Activated naive CD8-positive, alpha-beta T cell treated with anti-CD3 and anti-CD28 coated beads for 36 hours (primary cell): ENCODE results near the gene UBALD1. TPM values are rescaled to one million over a fixed set of nuclear protein-coding genes. Genes with fewer than 3 reads are reported as not detected.

Experiments
- DNase-seq: peaks from one replicate; pipeline ENCODE4 v3.0.0; 2021
- H3K27ac Mint-ChIP-seq: one replicate; pipeline ENCODE4 v1.8.0; 2022; ENCODE audit warnings: mild to moderate bottlenecking, moderate library complexity, mixed read lengths
- H3K27me3 Mint-ChIP-seq: one replicate; pipeline ENCODE4 v1.8.0; 2022; ENCODE audit warnings: mild to moderate bottlenecking, mixed read lengths
- H3K36me3 Mint-ChIP-seq: one replicate; pipeline ENCODE4 v1.8.0; 2021; ENCODE audit warnings: mild to moderate bottlenecking, mixed read lengths
- H3K4me1 Mint-ChIP-seq: one replicate; pipeline ENCODE4 v1.8.0; 2021; ENCODE audit warnings: mixed read lengths
- H3K4me3 Mint-ChIP-seq: one replicate; pipeline ENCODE4 v1.8.0; 2022; ENCODE audit warnings: mild to moderate bottlenecking, moderate library complexity, mixed read lengths
- H3K9me3 Mint-ChIP-seq: one replicate; pipeline ENCODE4 v1.8.0; 2022; ENCODE audit warnings: mixed read lengths
- total RNA-seq, 2 experiments: library from RNA; stranded (reverse); gene quantifications; one replicate each; pipeline ENCODE4 v1.2.3, GENCODE V29; 2021

Gene UBALD1
- total RNA-seq, 2 experiments from 2014 or later, result 21.3 to 25.4 TPM

DNA sequence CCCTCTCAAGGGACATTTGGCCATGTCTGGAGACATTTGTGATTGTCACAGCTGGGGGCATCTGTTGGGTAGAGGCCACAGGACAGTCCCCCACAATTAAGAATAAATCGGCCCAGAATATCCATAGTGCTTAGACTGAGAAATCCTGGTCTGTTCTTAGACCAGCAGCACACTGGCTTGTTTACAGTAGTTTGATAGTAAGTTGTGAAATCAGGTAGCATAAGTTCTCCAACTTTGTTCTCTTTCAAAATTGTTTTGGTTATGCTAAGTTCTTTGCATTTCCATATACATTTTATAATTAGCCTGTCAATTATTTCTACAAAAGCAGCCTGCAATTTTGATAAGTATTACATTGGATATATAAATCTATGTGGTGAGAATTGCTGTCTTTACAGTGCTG lies 16.8 kb upstream of the UBALD1 start:
- no peak overlapping the region for H3K4me3 Mint-ChIP-seq
- peaks cover 10% of the 10 kb centered on the region for H3K4me1 Mint-ChIP-seq
- DNase-seq, result no peak
- H3K9me3 Mint-ChIP-seq, result peaks cover 1% of the 10 kb centered on the region
- H3K27me3 Mint-ChIP-seq, result no peaks in the 10 kb centered on the region
- H3K27ac Mint-ChIP-seq, result no peak overlapping the region
- peaks cover 25% of the 10 kb centered on the region for H3K36me3 Mint-ChIP-seq

DNA sequence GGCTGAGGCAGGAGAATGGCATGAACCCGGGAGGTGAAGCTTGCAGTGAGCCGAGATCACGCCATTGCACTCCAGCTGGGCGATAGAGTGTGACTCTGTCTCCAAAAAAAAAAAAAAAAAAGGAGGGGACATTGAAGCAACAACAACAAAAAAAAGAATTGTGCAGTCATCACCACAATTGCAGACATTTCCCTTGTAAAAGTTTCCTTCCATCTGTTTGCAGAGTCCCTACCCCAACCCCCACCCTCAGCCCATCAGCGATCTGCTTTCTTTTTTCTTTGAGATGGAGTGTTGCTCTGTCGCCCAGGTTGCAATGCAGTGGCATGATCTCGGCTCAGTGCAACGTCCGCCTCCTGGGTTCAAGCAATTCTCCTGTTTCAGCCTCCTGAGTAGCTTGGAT lies 13.6 kb upstream of the UBALD1 start:
- Mint-ChIP-seq H3K4me1 (peaks cover 24% of the 10 kb centered on the region), H3K36me3 (peaks cover 33% of the 10 kb centered on the region), H3K4me3 (no peak overlapping the region), H3K9me3 (peaks cover 1% of the 10 kb centered on the region), H3K27me3 (no peaks in the 10 kb centered on the region), H3K27ac (no peak overlapping the region)
- no peak for DNase-seq

DNA sequence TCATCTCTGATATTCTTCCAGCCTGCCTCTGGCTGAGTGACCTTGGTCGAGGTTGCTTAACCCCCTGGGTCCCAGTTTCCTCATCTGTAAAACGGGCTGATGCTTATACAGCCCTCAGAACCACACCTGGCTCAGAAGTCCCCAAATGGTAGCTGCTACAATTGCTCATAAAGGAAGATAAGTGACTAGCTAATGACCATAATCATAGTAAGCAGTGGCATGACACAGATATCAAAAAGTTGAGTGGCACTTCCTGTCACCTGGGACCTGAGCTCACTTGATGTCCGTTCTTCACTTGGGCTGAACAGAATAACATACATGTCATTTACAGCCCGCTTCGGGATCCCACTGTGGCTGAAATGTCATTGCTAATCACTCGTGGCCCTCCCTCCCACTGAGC lies 11.7 kb upstream of the UBALD1 start:
- peak overlapping the region; percentile 98 for H3K27ac Mint-ChIP-seq
- no peak for DNase-seq
- H3K4me3 Mint-ChIP-seq, result peak overlapping the region; percentile 98
- no peaks in the 10 kb centered on the region for H3K27me3 Mint-ChIP-seq
- H3K36me3 Mint-ChIP-seq, result peaks cover 33% of the 10 kb centered on the region
- peaks cover 24% of the 10 kb centered on the region for H3K4me1 Mint-ChIP-seq
- H3K9me3 Mint-ChIP-seq, result peaks cover 1% of the 10 kb centered on the region

DNA sequence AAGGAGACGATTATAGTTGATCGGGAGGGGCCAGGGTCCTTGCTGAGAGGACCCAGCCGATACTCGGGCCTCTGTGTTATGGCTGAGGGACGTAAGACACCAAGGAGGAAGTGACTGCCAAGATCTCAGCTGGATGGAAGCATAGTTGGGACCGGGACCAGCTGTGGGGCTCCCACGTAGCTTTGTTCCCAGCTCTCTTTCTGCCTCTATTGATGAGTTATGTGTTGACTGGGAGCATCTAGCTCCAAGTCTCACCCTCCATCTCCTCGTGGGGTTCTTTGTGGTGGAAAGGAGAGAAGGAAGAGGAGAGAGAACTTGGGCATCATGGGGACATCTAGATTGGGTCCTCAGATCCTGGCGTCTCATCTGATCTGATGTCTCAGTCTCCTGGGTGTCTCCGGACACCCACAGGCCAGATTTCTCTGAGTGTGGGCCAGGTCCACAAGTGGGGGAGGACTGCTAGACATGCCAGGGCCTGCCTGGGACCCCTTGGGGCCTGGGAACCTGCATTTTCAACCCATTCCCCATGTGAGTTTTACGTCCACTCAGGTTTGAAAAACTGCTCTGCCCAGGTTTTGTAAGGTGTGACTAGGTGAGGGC lies 11.0 kb upstream of the UBALD1 start:
- Mint-ChIP-seq H3K4me3 (peak overlapping the region; percentile 98), H3K36me3 (peaks cover 28% of the 10 kb centered on the region), H3K9me3 (no peaks in the 10 kb centered on the region), H3K27me3 (no peaks in the 10 kb centered on the region), H3K4me1 (peaks cover 24% of the 10 kb centered on the region), H3K27ac (peak overlapping the region; percentile 98)
- DNase-seq, result no peak

DNA sequence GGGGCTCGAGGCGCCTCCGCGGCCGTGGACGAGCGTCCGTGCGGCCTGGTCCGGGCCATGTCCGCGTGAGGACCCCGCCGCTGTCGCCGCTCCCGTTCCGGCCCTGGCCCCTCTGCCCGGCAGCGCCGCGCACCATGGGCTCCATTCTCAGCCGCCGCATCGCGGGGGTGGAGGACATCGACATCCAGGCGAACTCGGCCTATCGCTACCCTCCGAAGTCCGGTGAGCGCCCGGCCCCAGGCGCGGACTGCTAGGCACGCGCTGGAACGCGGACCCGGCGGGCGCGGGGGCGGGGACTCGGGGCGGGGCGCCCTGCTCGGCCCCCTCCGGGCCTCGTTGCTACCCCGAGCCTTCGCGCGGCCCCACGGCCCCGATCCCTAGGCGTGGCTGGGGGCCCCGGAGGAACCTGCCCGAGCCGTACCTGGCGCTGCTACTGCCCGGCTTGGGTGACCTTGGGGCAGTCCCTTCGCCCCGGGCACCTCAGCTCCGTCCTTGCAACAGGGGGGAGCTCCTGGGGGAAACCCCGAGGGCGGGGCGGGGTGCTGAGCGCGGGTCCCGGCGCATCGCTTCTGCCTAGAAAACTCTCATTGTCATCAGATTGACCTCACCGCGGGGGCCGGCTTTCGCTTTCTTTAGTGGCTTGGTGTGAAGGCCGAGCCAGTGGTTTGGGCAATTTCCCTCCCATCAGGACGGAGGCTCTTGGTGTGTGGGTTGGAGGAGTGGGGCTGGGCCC lies 10.3 kb upstream of the UBALD1 start:
- H3K4me1 Mint-ChIP-seq, result peaks cover 24% of the 10 kb centered on the region
- no peaks in the 10 kb centered on the region for H3K9me3 Mint-ChIP-seq
- H3K4me3 Mint-ChIP-seq, result peak overlapping the region; percentile 98
- peak; percentile 89 for DNase-seq
- H3K27ac Mint-ChIP-seq, result peak overlapping the region; percentile 98
- H3K27me3 Mint-ChIP-seq, result no peaks in the 10 kb centered on the region
- peaks cover 28% of the 10 kb centered on the region for H3K36me3 Mint-ChIP-seq

DNA sequence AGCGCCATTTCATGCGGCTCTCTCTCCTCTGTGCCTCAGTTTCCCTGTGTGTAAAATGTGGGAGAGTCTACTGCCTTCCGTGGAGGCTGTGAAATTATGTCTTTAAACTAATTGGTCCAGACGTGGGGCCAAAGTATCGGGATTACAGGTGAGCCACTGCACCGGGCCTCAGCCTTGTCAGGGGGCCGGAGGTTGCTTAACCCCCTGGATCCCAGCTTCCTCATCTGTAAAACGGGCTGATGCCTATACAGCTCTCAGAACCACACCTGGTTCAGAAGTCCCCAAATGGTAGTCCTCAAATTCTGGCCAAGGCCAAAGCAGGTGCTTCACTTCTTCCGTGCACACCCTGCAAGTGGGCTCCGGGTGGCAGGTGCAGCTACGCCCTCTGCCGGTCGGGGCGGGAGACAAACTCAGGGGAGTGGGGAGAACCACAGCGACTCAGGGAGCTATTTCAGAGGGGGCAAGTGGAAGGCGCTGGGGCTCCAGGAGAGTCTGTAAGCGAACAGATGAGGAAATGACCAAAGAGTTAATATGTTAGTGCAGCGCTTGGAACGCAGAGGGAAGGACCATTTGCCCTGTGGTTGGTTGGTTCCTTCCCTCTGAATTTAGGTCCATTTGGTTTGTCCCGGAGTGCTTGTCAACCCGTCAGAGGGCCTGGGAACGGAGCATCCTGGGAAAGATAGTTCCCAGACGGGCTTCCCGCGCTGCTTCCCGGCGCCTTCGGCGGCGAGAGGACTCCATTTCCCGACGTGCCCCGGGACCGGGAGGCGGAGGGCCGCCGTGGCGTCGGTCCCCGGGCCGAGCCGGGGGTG lies 9.5 kb upstream of the UBALD1 start, which contains the start of gene MGRN1:
TSS of gene MGRN1 (plus strand) at position 812 of the 812 bp plus-strand sequence. CDS start 135 bp downstream, outside the sequence.
- peaks cover 23% of the 10 kb centered on the region for H3K4me1 Mint-ChIP-seq
- no peaks in the 10 kb centered on the region for H3K9me3 Mint-ChIP-seq
- peak within 1 kb of the TSS; percentile 98 for H3K27ac Mint-ChIP-seq
- peak within 1 kb of the TSS; percentile 98 for H3K4me3 Mint-ChIP-seq
- H3K36me3 Mint-ChIP-seq, result peaks cover 22% of the 10 kb centered on the region
- DNase-seq, result peak; percentile 93
- H3K27me3 Mint-ChIP-seq, result no peaks in the 10 kb centered on the region

DNA sequence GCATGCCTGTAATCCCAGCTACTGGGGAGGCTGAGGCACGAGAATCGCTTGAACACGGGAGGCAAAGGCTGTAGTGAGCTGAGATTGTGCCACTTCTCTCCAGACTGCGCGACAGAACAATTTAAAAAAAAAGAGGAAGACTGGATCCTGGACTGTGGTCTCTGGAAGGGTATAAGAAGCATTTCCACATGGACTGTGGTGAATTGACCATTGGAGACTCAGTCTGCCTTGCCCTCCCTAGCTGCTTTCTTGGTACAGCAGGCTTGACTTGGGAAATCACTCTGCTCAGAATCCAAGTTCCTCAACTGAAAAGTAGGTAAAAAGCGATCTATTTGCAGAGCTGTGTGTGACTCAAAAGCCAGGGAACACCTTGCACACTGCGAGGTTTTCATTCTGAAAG lies 8.9 kb upstream of the UBALD1 start:
- peak overlapping the region; percentile 85 for H3K4me3 Mint-ChIP-seq
- peak overlapping the region; percentile 96 for H3K27ac Mint-ChIP-seq
- H3K9me3 Mint-ChIP-seq, result no peaks in the 10 kb centered on the region
- peaks cover 21% of the 10 kb centered on the region for H3K4me1 Mint-ChIP-seq
- DNase-seq, result no peak
- H3K36me3 Mint-ChIP-seq, result peaks cover 18% of the 10 kb centered on the region
- no peaks in the 10 kb centered on the region for H3K27me3 Mint-ChIP-seq

DNA sequence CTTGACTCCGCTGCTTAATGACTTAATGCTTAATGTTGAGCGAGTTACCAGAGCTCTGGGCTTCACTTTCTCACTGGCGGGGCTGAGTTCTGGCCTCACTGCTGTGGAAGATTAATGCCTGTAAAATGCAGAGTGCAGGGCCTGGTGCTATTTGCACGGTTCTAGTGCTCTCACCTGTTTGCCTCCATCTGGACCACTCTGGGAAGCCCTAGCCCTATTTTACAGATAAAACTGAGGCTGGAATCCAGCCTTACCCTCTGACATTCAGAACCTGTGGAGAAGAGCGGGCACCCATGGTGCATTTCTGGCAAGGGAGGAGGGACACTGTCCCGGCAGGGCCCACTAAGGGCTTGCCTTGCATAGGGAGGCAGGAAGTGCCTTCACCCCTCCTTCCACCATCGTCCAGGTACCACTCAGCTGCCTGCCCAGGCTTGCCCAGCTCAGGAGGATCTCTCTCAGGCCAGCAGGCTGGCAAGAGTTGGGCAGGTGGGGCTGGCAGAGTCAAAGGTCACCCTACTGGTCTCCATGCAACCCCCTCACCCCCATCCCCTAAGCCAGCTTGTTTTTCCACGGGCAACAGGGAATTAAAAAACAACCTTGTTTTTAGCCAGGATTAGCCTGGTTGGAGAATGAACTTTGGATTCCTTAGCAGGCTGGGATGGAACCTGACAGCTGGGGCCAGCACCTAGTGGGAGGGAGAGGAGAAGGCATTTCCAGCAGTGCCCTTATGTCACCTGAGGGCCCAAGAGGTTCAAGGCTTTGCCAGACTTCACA lies 4.1 kb upstream of the UBALD1 start:
- no peak overlapping the region for H3K27ac Mint-ChIP-seq
- no peaks in the 10 kb centered on the region for H3K36me3 Mint-ChIP-seq

DNA sequence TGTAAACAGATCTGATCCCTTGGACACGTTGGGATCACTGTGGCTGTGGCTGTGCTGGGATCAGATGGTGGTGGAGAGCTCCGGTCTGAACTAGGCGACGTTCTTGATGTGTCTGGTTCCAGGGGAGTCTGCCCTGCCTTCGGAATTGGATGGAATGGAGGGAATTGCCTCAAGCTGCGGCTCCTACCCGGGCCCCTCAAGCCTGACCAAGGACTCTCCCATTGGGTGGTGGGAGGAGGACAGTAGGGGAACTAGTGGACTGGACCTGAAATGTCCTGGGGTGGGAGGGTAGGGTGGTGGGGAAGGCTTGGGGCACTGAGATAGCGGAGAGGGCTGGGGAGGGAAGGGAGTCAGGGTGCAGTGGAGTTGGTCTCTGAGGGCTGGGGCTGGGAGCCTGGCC lies 3.2 kb upstream of the UBALD1 start:
- H3K4me3 Mint-ChIP-seq, result no peak overlapping the region
- H3K27ac Mint-ChIP-seq, result peak overlapping the region; percentile 29

More for the DNA sequence above, 4.1 kb upstream of the UBALD1 start:
- no peak overlapping the region for H3K4me3 Mint-ChIP-seq
- no peaks in the 10 kb centered on the region for H3K27me3 Mint-ChIP-seq
- no peak for DNase-seq
- no peaks in the 10 kb centered on the region for H3K9me3 Mint-ChIP-seq
- peaks cover 22% of the 10 kb centered on the region for H3K4me1 Mint-ChIP-seq

DNA sequence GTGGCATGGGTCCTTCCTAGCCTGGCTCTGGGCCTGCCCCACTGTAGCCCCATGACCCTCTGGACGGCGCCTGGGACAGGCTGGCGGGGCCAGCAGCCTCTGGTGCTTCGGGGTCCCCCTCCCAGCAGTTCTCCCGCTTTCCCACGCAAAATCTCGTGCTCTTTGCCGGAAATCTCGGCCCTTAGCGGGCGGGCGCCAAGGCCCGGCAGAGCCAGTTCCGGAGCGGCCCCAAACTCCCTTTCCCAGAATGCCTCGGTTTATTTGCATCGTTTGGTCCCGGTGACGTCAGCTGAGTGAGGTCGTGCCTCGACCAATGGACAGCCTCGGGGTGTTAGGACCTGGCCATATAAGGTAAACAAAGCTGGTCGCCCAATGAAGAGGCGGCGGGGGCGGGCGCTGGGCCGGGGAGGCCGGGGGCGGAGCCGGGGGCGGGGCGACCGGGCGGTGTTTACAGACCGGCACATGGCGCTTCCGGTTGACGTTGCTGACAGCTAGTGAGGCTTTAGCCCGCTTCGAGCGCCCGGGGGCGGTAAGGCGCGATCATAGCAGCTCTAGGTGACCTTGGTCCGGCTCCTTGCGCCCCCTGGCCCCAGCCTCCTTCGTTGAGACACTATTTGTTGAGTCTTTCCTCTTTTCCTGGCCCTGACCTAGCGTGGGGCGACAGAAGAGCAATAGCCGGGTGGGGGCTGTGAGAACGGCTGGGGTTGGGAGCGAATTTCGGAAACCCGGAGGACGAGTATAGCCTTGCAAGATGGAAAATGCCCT lies 1.5 kb upstream of the UBALD1 start:
- peak overlapping the region; percentile 92 for H3K4me3 Mint-ChIP-seq
- peaks cover 28% of the 10 kb centered on the region for H3K4me1 Mint-ChIP-seq
- H3K27ac Mint-ChIP-seq, result peak overlapping the region; percentile 96
- no peaks in the 10 kb centered on the region for H3K36me3 Mint-ChIP-seq
- no peaks in the 10 kb centered on the region for H3K27me3 Mint-ChIP-seq
- no peaks in the 10 kb centered on the region for H3K9me3 Mint-ChIP-seq
- peak; percentile 98 for DNase-seq

More for the DNA sequence above, 3.2 kb upstream of the UBALD1 start:
- Mint-ChIP-seq H3K9me3 (no peaks in the 10 kb centered on the region), H3K4me1 (peaks cover 28% of the 10 kb centered on the region), H3K27me3 (no peaks in the 10 kb centered on the region), H3K36me3 (no peaks in the 10 kb centered on the region)
- DNase-seq, result no peak

DNA sequence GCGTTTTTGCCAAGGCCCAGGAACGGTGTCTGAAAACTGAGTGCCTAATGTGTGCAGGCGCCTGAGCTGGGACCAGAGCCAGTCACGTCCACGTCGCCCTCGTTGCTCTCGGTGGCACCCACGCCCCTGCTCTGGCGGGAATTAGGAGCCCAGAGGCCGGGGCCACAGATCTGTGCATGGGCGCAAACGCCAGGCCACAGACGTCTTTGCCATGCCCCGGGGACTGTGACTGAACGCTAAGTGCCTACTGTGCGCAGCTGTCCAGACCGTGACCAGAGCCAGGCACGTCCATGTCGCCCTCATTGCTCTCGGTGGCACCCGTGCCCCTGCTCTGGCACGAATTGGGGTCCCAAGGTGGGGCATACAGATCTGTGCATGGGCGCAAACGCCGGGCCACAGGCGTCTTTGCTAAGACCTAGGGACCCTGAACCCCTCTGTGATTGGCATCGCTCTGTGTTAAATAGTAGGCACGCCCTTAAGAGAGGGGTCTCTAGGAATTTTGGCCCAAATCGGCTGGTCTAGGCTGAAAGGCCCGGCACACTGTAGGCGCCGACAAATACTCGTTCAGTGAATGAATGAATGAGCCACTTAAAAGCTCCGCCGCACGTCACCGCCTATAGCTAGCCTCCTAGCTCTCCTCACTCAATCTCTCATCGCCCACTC lies 827 bp upstream of the UBALD1 start:
- DNase-seq, result no peak
- H3K27ac Mint-ChIP-seq, result peak overlapping the region; percentile 94
- H3K9me3 Mint-ChIP-seq, result no peaks in the 10 kb centered on the region
- no peaks in the 10 kb centered on the region for H3K36me3 Mint-ChIP-seq
- no peaks in the 10 kb centered on the region for H3K27me3 Mint-ChIP-seq
- peak overlapping the region; percentile 86 for H3K4me3 Mint-ChIP-seq
- H3K4me1 Mint-ChIP-seq, result peaks cover 28% of the 10 kb centered on the region

DNA sequence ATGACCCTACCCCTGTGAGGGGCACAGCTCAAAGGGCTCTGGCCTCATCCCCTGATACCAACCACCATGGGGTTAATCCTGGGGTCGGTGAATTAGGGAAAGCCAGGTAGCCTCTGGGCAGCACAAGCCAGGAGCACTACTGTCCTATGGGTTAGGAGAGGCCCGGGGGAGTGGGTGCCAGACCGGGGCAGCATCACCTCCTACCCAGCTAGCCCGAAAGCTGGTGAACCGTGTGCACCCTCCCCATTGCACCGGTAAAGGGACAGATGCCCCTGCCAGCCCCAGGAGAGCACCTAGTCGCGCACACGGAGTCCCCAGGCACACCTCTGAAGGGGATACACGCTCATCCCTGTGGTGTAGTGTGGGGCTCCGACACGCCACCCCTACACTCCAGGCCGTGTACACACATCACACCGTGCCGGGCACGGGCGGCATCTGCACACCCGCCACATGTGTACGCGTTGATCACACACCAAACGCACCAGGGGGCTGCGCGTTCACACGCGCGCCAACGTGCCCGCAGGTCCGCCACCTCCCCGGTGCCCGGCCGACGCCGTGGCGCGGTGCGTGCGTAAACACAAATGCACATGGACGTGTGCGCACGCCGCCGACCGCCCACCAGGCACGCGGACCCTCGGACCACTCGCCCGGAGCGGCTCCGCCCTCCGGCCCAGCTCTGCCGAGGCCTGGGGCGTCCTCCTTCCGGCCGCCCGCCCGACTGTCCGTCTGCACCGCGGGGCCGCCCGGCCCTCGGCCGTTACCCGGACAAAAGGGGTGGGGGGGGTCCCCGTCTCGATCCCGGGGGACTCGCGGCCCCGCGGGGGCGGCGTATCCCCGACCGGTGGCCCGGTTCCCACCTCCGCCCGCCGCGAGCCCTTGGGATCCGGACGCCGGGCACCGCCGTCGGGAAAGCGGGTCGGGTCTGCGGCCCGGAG lies 785 bp downstream of the UBALD1 start:
- DNase-seq, result peak; percentile 61
- Mint-ChIP-seq H3K4me3 (peak overlapping the region; percentile 76), H3K9me3 (no peaks in the 10 kb centered on the region), H3K27me3 (no peaks in the 10 kb centered on the region), H3K4me1 (peaks cover 28% of the 10 kb centered on the region), H3K27ac (peak overlapping the region; percentile 62), H3K36me3 (no peaks in the 10 kb centered on the region)
